Ovary (tissue), 9 donors: ENCODE data around the gene SACM1L. TPM values are rescaled to one million over a fixed set of nuclear protein-coding genes. Genes with fewer than 3 reads are reported as not detected.

Experiments
- DNase-seq, 5 donors: peaks; one replicate each; pipeline ENCODE4 v3.0.0-alpha.2; 2019 to 2020
- H3K27ac ChIP-seq, 2 donors: fragments of 200-600 bp; one replicate each; pipeline versions ENCODE4 v1.5.1 to v1.8.0; 2019 to 2022
- H3K27me3 ChIP-seq: fragments of 200-600 bp; one replicate; pipeline ENCODE4 v1.8.0; 2022
- H3K36me3 ChIP-seq: fragments of 200-600 bp; sonication (generic); one replicate; pipeline ENCODE4 v1.5.1; 2019
- H3K4me1 ChIP-seq: one replicate; pipeline ENCODE4 v1.8.1; 2013; ENCODE audit warnings: mild to moderate bottlenecking, moderate library complexity; ENCODE audit not compliant: insufficient read depth
- H3K4me3 ChIP-seq: fragments of 200-600 bp; sonication (generic); one replicate; pipeline ENCODE4 v1.5.1; 2017
- H3K9me3 ChIP-seq, 2 donors: fragments of 200-600 bp in 1 of 2; sonication (generic) in 1 of 2; one replicate each; pipeline versions ENCODE4 v1.5.1 to v1.8.1; 2013 to 2019; ENCODE audit warnings: mild to moderate bottlenecking in 1 of 2, moderate library complexity in 1 of 2
- POLR2A ChIP-seq: fragments of 450-650 bp; IDR thresholded peaks from one replicate; pipeline ENCODE4 v1.6.1; 2017; ENCODE audit warnings: antibody characterized with exemption, mild to moderate bottlenecking, moderate library complexity
- WGBS, 3 donors: extraction: QIAGEN DNeasy Blood & Tissue Kit in 1 of 3; methylation state at CpG; one replicate each; pipeline versions ENCODE4 v1.1.5 to v1.1.7; 2013 to 2017; 5-methylcytosine and 5-hydroxymethylcytosine counted together
- intact Hi-C, 4 donors: fragments of 100-400 bp; cut with DNase I; formaldehyde crosslinking; loops; one replicate each; pipeline versions ENCODE4 v1.11.0 to v1.15.1; 2022 to 2023
- polyA plus RNA-seq, 2 donors: library from polyadenylated mRNA; stranded (reverse); fragments of 200-250 nt in 1 of 2; fragments of 350-450 nt in 1 of 2; fragmentation: Illumina TruSeq in 1 of 2; extraction: RNeasy Lipid Tissue Mini Kit (QIAGEN cat#74804) in 1 of 2; gene quantifications; one replicate each; pipeline ENCODE4 v1.2.3, GENCODE V29; 2013 to 2014
- small RNA-seq: library from RNA; depleted of rRNA; stranded (forward); fragments of <200 nt; gene quantifications from one replicate; pipeline ENCODE3, GENCODE V24; 2016
- total RNA-seq, 7 donors: library from RNA; depleted of rRNA in 2 of 7; stranded (reverse); fragments of >200 nt in 2 of 7; fragmentation: NEBNext Ultra II Directional in 3 of 7; extraction: Animal tissue kit (Norgen Biotek cat#: 25700) in 3 of 7; gene quantifications; one replicate each; pipeline versions ENCODE4 v1.1.0 to v1.2.4, GENCODE V29; 2016 to 2023
- donor health status: DM: no; HTN: no; CAD: no; lungs with moderate emphysema.
- donor health status: DM: no; HTN: no; CAD: no.
- donor health status: Bipolar disorder and iron deficiency.
- donor health status: DM: yes; HTN: yes; CAD: no.
- donor health status: DM: no; HTN: no; CAD: no.
- donor health status: DM: yes; HTN: yes; CAD: no.

The SACM1L gene
- total and polyA plus RNA-seq, 9 donors = 19.0 to 47.3 (median 32.1) TPM

DNA sequence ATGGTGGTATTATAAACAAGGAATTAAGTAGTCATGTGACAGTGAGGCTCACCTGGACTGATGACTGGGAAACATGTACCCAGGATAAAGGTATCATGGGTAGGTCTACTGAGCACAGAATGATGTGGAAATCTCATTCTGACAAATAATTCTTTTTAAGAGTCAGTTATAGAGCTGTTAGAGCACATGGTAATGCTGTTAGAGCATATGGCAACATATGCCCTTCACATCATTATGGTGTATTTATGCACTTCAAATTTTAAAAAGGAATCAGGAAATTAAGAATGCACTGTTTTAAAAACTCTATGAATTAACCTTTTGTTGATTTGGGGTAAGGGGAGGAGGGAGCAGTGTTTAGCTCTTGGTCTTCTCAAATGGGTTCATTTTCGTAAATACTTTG lies 105.5 kb downstream of the SACM1L start:
- H3K36me3 ChIP-seq = no peaks in the 10 kb centered on the region
- WGBS, 3 donors = 92 to 95% (median 95%) methylated on average over 1 of the region's 1 CpG
- H3K4me3 ChIP-seq = no peak overlapping the region
- peaks cover 2% of the 10 kb centered on the region for H3K4me1 ChIP-seq
- H3K27me3 ChIP-seq = no peaks in the 10 kb centered on the region
- no peak for TF ChIP-seq POLR2A
- no peak overlapping the region for H3K27ac ChIP-seq
- intact Hi-C loops = no loop called here
- no peaks in the 10 kb centered on the region for H3K9me3 ChIP-seq
- DNase-seq = no peak

Small RNAs within 50 kb of the gene (small RNA-seq; reads per million reads assigned to genes)
- gene RN7SL145P = not detected

Other genes with a start within 250 kb of the SACM1L start
- gene LIMD1, start 94.6 kb upstream of the SACM1L start, total RNA-seq = 10 to 100 TPM in 6 of 7 donors, 1 to 10 TPM in 1; 7.5 to 17.5 (median 15.4) TPM
- 1 to 10 TPM; 4.1 to 9.3 TPM for gene LIMD1, start 94.6 kb upstream of the SACM1L start, polyA plus RNA-seq
- gene SLC6A20, start 107.1 kb downstream of the SACM1L start, total RNA-seq = 1 to 10 TPM in 2 of 7 donors, under 1 TPM in 3, not detected in 2; 0.13 to 3.3 (median 0.37) TPM
- under 1 TPM; 0.05 to 0.06 TPM for gene SLC6A20, start 107.1 kb downstream of the SACM1L start, polyA plus RNA-seq
- 10 to 100 TPM; 12.4 to 30.6 (median 17.3) TPM for gene LZTFL1, start 152.7 kb downstream of the SACM1L start, total RNA-seq
- 10 to 100 TPM; 12.3 to 22.1 TPM for gene LZTFL1, start 152.7 kb downstream of the SACM1L start, polyA plus RNA-seq
- under 1 TPM in 3 of 7 donors, not detected in 4; 0.08 to 0.24 (median 0.10) TPM for gene CCR9, start 197.1 kb downstream of the SACM1L start, total RNA-seq
- gene CCR9, start 197.1 kb downstream of the SACM1L start, polyA plus RNA-seq = under 1 TPM in 1 of 2 donors, not detected in 1; 0.05 TPM